ENCODE results near the gene ORC6.

Gene ORC6

GRCh38 chr16:46690281-46691178 lies 1.1 kb downstream of the ORC6 start:
- no peak; the same call in 1 of the 2 replicates for TF ChIP-seq CTCF (IDR thresholded peaks at IDR 0.05; ENCODE audit: low read depth, low read length)
- H3K4me3 ChIP-seq (ENCODE audit: low read depth, low read length): peak overlapping the region; percentile 78

DNA sequence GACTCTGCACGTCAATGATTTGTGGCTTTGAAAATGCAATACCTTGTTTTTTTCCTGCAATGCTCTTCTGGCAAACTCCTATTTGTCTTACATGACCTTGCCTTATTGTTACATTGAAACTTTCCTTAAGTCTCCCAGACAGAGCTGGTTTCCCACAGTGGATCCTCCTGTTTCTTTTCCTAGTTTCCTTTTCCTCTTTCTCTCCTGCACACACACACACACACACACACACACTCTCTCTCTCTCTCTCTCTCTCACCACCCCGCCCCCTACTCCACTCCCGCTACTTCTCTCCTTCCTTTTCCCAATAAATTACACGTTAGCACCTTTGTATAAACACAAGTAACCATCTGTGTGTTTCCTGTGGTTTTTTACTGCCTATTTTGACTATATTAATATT lies 2.3 kb downstream of the ORC6 start:
- H3K4me3 ChIP-seq (ENCODE audit: low read depth, low read length): no peak overlapping the region
- TF ChIP-seq CTCF (IDR thresholded peaks at IDR 0.05; ENCODE audit: low read depth, low read length): no peak

DNA sequence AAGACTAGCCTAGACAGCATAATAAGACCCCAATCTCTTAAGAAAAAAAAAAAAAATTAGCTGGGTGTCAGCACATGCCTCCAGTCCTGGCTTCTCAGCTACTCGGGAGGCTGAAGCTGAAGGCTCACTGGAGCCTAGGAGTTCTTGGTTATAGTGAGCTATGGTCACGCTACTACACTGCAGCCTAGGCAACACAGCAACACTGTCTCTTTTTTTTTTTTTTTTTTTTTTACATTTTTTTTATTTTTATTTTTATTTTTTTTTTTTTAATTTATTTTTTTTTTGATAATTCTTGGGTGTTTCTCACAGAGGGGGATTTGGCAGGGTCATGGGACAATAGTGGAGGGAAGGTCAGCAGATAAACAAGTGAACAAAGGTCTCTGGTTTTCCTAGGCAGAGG lies 4.1 kb downstream of the ORC6 start:
- no peak overlapping the region for H3K4me3 ChIP-seq (ENCODE audit: low read depth, low read length)

GRCh38 chr16:46695937-46696336 lies 6.5 kb downstream of the ORC6 start:
- no peak for TF ChIP-seq CTCF (IDR thresholded peaks at IDR 0.05; ENCODE audit: low read depth, low read length)
- H3K4me3 ChIP-seq (ENCODE audit: low read depth, low read length): no peak overlapping the region

More for the DNA sequence above, 4.1 kb downstream of the ORC6 start:
- no peak for TF ChIP-seq CTCF (IDR thresholded peaks at IDR 0.05; ENCODE audit: low read depth, low read length)

DNA sequence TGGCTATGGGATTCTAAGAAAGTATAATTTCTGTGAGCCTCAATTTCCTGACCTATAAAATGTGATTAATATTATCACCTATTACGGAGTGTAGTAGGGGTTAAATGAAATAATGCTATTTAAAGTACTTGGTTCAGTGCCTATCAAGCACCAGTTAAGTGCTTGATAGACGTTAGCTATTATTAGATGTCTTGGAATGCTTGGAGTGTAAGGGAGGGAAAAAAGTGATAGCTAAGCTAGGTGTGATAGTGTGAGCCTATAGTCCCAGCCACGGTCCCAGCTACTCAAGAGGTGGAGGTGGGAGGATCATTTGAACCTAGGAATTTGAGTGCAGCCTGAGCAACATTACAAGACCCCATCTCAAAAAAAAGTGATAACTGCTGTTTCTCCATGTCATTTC lies 7.5 kb downstream of the ORC6 start:
- TF ChIP-seq CTCF (IDR thresholded peaks at IDR 0.05; ENCODE audit: low read depth, low read length): no peak
- no peak overlapping the region for H3K4me3 ChIP-seq (ENCODE audit: low read depth, low read length)

DNA sequence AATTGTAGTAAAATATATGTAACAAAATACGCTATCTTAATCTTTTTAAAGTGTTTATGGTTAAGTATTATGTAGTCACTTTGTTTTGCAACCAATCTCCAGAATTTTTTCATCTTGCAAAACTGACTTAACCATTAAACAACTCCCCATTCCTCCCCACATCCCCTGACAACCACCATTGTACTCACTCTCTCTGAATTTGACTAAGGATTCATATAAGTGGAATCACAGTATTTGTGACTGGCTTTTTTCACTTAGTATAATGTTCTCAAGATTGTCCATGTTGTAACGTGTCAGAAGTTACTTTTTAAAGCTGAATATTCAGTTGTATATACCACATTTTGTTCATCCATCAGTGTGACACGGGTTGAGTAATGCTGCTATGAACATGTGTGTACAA lies 10.6 kb downstream of the ORC6 start:
- TF ChIP-seq CTCF (IDR thresholded peaks at IDR 0.05; ENCODE audit: low read depth, low read length): no peak
- H3K4me3 ChIP-seq (ENCODE audit: low read depth, low read length): no peak overlapping the region

- TF ChIP-seq CTCF (IDR thresholded peaks at IDR 0.05; ENCODE audit: low read depth, low read length): no peak
- no peak overlapping the region for H3K4me3 ChIP-seq (ENCODE audit: low read depth, low read length)
Measured at GRCh38 chr16:46701615-46702014, 12.2 kb downstream of the ORC6 start.

Data from WI38 (cell line).